Occipital lobe (tissue), 2 donors: ENCODE measurements around the gene SEZ6. TPM values are rescaled to one million over a fixed set of nuclear protein-coding genes. Genes with fewer than 3 reads are reported as not detected.

Source experiments
- DNase-seq: peaks from one replicate; lab custom pipeline; 2025; lab: John Stamatoyannopoulos, UW
- total RNA-seq: library from RNA; depleted of rRNA; stranded (reverse); fragments of >200 nt; gene quantifications from one replicate; pipeline ENCODE4 v1.2.3, GENCODE V29; 2014

Gene SEZ6
- total RNA-seq, 1 donor from 2014 or later = 36.2 TPM

GRCh38 chr17:29003289-29003688, 2.5 kb downstream of the SEZ6 start:
- no peak for DNase-seq

DNA sequence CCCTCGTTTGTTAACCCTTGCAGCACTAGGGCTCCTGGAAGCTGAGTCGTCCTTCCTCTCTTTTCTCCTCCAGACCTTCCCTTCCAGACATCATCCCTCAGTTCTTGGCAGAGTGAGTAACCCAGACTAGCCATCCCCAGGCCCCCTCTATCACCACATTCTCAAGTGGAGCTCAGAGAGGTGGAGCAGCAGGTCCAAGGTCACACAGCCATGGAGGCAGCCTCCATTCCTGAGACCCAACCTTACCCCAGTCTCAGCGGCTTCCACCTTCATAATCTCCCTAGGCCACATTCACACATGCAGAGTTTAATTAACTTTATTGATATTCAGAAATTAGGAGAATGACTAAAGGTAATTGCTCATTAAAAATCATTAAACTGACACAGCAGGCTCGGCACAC, 3.0 kb downstream of the SEZ6 start:
- DNase-seq = no peak

GRCh38 chr17:29000973-29001372, 4.9 kb downstream of the SEZ6 start:
- no peak for DNase-seq

- no peak for DNase-seq
Measured at GRCh38 chr17:28999206-28999605, 6.6 kb downstream of the SEZ6 start.

DNA sequence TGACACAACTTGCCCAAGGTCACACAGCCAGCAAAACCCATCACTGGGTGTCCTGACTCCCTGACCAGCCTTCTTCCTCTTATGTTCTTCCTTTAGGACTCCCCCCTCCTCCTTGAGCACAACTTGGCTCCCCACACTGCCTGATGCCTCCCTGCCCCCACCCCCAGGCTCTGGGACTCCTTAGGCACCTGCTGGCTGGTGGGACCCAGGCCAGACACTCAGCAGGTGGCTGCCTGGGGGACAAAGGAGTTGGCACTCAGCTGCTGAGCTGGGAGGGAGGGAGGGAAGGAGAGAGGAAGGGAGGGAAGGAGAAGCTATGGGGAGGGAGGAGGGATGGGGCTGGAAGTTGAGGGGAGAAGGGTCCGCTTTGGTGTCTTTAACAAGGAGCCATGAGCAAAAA, 8.0 kb downstream of the SEZ6 start:
- DNase-seq = no peak

DNA sequence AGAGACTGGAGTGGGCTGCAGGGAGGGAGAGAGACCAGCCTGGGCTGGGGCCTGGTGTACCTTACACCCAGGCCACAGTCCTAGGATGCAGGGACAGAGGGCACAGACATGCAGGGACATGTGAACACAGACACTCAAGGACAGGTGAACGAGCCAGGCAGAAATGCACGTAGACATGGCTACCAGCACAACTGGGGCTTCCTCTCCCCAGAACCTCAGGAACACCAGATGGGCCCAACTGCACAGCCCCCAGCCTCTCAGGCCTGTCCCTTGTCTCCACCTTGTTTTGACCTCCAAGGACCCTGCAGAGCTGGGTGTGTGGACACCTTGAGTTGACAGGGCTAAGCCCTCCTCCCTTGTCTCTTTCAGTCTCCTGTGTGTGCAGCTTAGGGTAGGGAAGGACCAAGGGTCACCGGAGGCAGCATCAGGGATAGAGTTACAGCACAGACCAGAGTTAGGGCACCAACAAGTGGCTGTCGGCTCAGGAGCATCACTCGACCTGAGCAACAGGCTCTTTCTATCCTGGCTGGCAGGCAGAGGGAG, 9.2 kb downstream of the SEZ6 start:
- no peak for DNase-seq

GRCh38 chr17:28993645-28994426, 12.0 kb downstream of the SEZ6 start:
- no peak for DNase-seq

DNA sequence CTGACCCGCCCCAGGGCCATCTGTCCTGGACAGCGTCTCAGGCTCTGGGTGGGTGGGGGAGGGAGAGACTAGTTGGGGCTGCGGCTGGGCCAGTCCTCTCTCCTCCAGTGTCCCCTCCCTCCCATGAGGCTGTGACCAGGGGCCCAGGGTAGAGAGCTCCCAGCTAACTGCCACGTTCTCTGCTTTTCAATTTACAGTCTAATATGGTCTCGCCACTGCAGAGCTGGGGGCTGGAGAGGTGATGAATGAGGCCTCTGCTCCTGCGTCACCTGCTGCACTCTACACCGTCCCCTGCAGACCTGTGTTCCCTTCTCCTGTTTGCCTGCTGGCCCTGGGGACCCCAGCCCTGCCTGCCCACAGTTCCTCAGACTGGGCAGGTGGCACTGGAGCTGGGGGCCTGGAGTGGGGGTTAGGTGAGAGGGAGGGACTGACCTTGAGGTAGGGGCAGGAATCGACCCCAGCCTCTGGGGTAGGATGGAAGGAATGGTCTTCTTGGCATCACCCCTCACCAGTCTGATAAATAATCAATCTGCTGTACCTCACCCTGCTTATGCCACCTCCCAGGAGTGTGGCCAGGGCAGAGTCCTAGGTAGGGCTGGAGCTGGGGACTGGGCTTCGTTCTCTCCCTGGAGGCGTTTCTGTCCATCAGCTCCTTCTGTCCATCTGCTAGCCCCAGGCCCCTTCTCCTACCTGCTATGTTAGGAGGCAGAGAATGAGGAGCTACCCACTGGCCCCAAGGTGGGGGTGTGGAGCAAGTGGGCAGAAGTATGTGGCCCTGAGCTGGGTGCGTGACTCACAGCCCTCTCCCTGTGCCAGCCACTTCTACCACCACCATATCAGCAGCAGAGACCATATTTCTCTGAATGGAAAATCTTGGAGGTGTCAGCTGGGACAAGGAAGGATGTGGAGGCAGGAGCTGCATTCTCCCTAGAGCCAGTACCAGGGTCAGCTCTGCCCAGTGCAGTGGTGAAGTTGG, 12.9 kb downstream of the SEZ6 start:
- DNase-seq = no peak

GRCh38 chr17:28992185-28992584, 13.6 kb downstream of the SEZ6 start:
- DNase-seq = no peak

- no peak for DNase-seq
Measured at GRCh38 chr17:28991779-28992178, 14.1 kb downstream of the SEZ6 start.

DNA sequence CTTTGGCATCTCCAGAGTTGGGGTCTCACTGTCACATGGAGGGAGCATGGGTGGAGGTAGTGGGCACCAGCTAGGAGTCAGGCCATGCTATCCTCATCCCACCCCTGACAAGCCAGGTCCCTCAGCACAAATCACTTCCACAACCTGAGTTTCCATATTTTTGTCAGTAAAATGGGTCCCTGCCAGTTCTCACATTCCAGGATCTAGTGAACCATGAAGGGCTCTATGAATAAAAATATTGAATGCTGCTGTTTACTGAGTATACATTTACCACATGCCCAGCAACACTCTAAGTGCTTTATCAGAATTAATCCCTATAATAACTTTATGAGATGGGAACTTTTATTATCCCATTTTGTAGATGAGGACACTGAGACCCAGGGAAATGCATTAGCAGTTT, 16.8 kb downstream of the SEZ6 start:
- DNase-seq = no peak

GRCh38 chr17:28988475-28988874, 17.4 kb downstream of the SEZ6 start:
- DNase-seq = no peak

GRCh38 chr17:28986714-28987655, 18.8 kb downstream of the SEZ6 start:
- no peak for DNase-seq

DNA sequence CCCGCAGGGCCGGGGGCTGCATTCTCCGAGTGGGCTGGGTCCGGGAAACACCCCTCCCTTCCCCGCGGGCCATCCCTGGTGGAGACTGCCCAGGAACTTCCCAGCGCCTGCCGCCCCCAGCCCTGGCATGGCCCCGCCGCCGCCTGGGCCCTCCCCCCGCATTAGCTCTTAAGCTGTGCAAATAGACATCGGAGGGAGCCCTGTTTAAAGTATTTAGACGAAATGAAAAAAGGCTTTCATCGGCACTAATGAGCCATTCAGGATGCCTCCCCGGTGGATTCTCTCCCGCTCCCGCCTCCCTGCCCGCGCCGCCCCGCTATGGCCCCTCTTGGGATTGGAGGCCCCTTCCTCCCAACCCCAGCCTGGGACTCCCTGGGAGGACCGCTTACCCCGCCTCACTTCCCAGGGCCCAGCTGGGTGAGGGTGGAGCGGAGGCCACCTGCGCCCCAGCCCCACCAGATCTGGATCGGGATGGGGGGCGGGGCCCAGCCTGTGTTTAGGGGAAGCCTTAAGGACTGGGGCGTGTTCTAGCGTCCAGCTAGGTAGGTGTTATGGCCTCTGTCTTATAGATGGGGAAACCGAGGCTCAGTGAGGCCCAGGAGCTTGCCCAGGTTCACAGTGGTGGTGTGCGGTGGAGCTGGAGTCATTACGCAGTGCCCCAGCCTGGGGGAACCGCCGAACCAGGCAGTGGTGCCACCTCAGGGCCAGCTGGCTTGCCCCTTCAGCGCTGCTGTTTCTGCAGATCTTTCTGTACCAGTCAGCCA, 19.7 kb downstream of the SEZ6 start:
- DNase-seq = no peak

DNA sequence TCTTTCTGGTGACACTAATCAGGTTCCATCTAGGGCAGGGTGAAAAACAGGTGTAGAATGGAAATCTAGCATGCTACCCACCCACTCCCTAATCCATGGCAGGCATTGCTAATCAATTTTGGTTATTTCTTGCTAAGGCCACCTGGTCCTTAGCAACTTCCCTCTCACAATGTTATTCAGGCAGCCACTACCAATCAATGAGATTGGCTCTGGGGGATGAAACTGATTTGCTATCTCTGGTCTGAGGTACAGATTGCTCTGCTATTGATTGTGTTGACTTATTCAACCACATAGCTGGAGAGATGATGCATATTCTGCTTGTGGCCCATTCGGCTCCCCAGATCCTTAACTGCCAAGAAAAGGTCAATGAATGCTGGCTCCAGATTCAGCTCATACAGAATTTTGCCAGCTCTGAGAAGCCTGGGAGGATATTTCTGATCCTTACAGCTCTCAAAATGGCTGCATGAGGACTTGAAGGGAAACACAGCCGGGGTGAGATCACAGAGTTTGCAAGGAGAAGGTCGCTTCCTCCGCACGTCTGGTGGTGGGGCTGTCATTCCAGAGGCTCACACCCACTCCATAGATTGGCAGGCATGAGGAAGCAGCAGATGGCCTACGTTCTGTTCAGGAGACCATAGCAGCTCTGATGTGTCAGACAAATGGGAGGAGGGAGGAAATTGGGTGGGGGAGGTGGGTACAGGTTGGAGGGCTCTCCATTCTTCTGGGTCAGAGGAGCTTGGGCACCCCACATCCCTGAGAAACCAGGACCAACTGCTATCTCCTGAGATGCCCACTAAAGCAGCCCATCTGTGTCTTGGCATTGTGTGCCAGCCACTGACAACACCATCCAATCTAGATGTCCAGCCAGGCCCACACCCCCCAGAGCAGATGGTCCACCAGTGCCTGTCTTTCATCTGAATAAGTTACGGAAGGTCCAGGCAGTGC, 22.3 kb downstream of the SEZ6 start:
- no peak for DNase-seq

- no peak for DNase-seq
Measured at GRCh38 chr17:28982131-28982793, 23.6 kb downstream of the SEZ6 start.

- no peak for DNase-seq
Measured at GRCh38 chr17:28978356-28978964, 27.4 kb downstream of the SEZ6 start.

DNA sequence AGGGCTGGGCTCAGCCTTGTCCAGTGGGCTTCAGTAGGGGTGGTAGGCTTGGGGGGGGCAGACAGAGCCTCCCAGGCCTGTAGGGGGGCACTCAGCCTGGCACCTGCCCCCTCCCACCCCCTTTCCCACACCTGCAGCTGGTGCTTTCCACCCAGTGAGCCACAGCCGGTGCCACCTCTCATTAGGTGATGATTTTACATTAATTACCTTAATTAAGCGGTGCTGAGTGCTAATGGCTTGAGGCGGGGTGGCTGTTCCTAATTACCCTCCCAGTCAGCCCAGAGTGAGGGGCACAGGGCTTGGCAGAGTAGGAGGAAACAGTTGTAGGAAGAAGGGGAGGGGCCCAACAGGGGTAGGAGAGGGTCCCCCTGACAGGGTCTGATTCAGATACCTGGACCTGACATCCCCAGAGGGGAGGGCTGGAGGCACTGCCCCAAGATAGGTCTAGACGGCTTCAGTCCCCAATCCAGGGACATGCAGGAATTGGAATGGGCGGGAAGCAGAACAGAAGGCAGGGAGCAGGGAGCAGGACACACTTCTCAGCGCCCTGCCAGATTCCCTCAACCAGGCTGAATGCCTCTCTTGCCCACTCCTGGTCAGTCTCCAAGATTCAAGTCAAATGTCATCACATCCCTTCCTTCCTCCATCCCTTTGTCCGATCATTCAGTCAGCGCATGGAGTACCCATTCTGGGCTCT, 28.0 kb downstream of the SEZ6 start:
- DNase-seq = no peak
